Hematopoietic multipotent progenitor cell treated with erythropoietin and hydrocortisone succinate and interleukin-3 and kit ligand, for 17 days (in vitro differentiated cells): Measurements from ENCODE around the gene GLDN.
"Not testable (repeated sequence)": the region's sequence is repeated elsewhere in the genome, so short reads cannot be mapped to it uniquely, and the experiment has no call there.

Experiments
- DNase-seq: peaks from one replicate; pipeline ENCODE4 v3.0.0-alpha.2; 2015; ENCODE audit warnings: low spot score

Gene GLDN

GRCh38 chr15:51387699-51388041, 46.2 kb downstream of the GLDN start:
- DNase-seq = no peak

- no peak for DNase-seq
These were observed 47.3 kb downstream of the GLDN start for GRCh38 chr15:51388726-51389125.

DNA sequence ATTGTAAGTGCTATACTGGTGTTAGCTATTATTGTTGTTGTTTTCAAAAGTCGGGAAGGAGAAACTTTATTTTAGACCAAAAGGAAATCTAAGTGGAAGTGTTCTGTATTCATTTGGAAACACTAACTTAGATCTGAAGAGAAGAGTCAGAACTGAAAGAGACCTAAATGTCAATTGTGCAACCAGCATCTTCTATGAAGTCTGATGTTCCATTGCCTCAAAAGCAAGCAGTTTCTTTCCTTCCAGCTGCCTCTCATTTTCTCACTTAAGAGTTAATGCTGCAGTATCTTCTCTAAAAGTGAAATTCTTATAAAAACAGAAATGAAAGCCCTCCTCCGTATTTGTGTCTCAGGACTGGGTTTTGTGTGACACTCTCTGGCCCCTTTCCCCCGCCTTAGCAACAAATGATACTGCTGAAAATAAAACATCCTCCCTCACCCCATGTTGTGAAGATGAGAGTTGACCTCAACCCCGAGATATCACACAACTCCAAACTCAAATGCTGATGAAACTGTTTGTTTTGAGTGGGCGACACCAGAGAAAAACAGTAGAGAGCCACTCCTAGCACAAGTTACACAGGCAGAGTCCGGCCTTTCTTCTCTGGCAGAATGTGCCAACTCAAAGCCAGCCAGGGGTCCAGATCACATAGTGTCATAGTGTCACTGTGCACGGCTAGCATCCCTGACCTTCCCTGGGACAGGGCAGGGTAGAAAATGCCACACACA, 48.9 kb downstream of the GLDN start:
- DNase-seq = no peak

DNA sequence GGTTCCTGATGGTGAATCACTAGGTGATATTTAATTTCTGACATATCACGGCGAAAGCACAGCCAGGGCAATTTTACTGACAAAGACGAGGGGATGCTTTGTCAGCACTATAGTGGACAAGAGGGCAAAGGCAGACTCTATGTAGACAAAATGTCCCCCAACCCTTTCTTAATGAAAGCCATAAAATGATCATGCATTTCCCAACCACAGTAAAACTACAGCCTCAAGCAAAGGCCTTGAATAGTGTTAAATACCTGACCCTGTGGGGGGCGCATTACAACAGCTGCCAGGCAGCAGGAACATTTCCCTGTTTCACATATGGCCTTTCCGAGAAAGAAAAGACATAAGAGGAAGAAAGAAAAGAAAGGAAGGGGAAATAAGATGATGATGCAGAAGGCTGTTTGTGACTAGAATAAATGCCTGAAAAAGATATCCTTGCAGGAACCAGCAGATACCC, 49.5 kb downstream of the GLDN start:
- no peak for DNase-seq

DNA sequence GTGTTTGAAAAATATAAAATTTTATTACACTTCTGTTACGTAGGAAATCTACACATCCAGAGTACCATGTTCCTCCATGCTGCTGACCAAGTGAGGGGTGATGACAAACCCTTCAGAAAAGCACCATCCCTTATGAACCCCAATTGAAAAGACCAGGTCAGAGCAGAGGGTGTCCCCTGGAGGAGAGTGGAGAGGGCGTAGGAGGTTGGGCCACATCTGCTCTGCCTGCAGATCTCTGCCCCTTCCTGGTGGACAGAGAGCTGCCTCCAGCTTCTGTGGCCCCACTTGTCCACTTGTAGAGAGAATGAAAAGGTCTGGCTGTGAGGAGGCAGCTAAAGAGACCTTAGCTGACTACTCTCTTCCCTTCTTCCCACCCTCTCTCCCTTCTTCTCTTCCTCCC, 55.5 kb downstream of the GLDN start:
- no peak for DNase-seq

GRCh38 chr15:51398626-51399025, 57.2 kb downstream of the GLDN start:
- DNase-seq = no peak

- no peak for DNase-seq
These were observed 59.8 kb downstream of the GLDN start for GRCh38 chr15:51401051-51401780.

DNA sequence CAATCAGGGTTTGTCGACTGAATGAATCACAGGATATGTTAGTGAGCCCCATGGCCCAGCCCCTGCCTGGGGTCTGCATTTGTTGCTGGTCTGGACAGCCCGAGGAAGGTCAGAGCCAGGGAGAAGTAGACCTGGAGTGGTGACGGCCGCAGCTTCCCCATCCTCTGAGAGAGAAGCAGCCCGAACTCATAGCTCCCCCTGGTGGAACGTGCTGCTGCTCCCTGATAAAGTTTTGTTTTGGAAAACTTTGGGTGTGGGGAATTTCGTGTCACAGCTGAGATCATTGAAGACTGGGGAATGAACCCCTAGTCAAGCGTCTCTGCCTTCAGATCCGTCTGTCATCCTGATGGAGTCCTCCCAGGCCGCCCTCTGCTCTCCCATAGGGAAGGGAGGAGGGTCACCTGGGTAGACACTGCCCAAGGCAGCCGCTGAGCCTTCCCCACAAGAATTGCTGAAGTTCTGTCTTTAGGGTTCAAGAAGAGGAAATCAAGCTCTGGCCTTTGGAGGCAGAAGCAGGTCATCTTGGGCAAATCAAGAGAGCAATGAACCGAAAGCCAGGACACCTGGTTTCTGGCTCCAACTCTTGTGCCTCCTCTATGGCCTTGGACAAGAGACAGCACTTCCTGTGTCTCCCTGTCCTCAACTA, 60.5 kb downstream of the GLDN start:
- no peak for DNase-seq

DNA sequence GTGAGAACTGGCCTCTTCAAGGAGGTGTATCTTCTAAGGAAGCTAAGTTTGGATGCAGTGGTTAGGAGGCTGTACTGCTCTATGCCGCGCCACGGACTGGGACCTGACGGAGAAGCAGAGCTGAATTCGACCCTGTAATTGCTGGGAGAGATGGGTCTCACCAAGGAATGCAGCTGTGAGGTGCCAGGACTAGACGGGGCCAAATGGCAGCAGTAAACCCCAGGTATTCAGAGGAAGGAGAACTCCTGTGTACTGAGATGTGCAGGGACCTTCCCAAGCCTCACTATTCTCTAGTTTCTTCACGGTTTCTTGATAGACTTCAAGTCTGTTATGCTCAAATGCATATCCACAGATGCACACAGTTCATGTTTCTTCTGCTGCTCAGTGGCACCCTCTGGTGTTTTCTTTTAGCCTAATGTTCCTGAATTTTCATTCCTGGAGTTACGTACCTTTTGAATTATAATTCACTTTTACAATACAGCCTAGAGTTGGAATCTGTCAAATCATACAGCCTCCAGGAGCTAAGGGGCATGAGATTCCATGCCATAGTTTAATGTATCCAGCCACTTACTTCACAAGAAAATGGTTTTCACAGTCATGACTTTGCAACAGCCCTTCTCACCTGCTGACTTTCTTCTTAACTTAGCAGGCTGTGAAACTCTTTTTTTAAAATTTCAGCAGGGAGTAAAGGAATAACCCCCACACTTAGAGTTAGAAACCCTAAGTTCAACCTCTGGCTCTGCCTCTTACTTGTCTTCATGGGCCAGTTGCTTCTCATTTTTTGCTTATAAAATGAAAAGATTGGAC, 61.8 kb downstream of the GLDN start:
- no peak for DNase-seq

DNA sequence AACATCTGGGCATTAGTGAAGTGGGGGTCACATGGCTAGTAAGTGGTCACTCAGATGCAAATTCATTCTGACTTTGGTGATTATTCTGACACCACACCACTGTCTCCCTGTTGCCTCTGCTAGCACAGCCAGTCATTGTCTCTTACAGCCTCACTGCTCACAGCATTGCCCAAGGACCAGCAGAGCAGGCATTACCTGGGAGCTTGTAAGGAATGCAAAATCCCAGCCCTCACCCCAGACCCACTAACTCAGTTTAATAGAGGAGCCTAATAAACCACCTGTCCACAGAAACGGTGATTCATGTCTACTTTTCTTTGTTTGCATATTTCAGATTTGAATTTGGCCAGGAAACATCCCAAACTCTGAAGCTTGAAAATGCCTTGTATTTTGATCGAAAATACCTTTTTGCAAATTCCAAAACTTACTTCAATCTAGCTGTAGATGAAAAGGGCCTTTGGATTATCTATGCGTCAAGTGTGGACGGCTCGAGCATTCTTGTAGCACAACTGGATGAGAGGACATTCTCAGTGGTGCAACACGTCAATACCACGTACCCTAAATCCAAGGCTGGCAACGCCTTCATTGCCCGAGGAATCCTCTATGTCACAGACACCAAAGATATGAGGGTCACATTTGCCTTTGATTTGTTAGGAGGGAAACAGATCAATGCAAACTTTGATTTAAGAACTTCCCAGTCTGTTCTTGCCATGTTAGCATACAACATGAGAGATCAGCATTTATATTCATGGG, 62.7 kb downstream of the GLDN start:
- no peak for DNase-seq

GRCh38 chr15:51405693-51406523, 64.5 kb downstream of the GLDN start:
- no peak for DNase-seq

DNA sequence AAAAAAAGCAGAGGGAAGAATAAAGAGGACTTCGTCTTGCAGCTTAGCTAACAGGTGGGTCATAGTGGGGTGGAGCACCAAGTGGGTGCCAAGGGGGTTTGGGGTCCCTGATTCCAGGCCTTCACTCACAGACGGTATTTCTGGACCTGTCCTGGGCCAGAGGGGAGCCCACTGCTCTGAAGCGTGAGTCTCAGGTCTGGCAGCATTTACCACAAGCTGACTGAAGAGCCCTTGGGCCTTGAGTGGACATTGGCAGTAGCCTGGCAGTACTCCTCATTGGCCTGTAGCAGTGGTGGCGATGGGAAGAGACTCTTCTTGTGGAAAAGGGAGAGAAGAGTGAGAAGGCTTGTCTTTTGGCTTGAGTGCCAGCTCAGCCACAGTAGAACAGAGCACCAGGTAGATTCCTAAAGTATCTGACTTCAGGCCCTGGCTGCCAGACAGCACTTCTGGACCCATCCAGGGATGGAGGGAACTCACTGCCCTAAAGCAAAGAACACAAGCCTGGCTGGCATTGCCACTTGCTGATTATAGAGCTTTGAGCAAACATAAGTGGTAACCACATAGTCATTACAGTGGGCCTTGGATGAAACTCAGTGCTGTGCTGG, 72.9 kb downstream of the GLDN start:
- DNase-seq = no peak

- no peak for DNase-seq
These were observed 74.7 kb downstream of the GLDN start for GRCh38 chr15:51416129-51416528.

- DNase-seq = not testable (repeated sequence)
These were observed 81.6 kb downstream of the GLDN start for GRCh38 chr15:51423040-51423439.

DNA sequence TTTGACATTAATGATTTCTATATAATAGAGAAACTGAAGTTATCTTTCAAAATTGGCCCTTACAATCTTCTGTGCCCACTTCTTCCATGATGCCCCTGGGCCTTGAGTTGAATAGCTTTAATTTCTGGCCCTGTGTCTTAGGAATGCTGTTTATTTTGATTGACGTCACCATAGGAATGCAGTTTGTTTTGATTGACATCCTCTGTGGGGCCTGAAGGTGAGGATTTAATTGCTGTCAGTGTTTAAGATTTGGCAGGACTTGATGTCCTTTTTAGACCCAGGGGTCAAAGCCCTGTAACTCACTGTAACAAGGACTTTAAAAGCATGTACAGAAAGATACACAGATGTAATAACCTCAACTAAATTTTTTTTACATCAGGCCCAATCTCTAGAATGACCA, 83.3 kb downstream of the GLDN start:
- no peak for DNase-seq

GRCh38 chr15:51425517-51426040, 84.1 kb downstream of the GLDN start:
- no peak for DNase-seq

DNA sequence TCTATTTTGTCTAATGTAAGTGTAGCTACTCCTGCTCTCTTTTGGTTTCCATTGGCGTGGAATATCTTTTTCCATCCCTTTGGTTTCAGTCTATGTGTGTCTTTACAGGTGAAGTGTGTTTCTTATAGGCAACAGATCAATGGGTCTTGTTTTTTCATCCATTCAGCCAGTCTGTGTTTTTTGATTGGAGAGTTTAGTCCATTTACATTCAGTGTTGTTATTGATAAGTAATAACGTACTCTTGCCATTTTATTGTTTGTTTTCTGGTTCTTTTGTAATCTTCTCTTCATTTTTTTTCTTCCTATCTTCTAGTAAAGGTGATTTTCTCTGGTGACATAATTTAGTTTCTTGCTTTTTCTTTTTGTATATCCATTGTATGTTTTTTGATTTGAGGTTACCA, 97.1 kb downstream of the GLDN start:
- DNase-seq = no peak

- no peak for DNase-seq
These were observed 101.9 kb downstream of the GLDN start for GRCh38 chr15:51443282-51443914.

GRCh38 chr15:51444112-51444511, 102.7 kb downstream of the GLDN start:
- no peak for DNase-seq

GRCh38 chr15:51444807-51445206, 103.4 kb downstream of the GLDN start:
- DNase-seq = no peak
